GM19468 (cell line): Measurements from ENCODE around the gene RTN3.

Source experiments
- ATAC-seq: cut with Tn5 transposase; IDR thresholded peaks from one replicate; pipeline ENCODE4 v1.9.1; 2021; ENCODE audit warnings: mild to moderate bottlenecking, moderate library complexity, moderate number of reproducible peaks; ENCODE audit not compliant: unreplicated experiment; ENCODE audit errors: extremely low read depth

RTN3 gene

GRCh38 chr11:63736864-63737263, 55.6 kb downstream of the RTN3 start:
- no peak for ATAC-seq

GRCh38 chr11:63737718-63738117, 56.4 kb downstream of the RTN3 start:
- ATAC-seq = no peak

GRCh38 chr11:63738720-63739360, 57.5 kb downstream of the RTN3 start:
- ATAC-seq = no peak

GRCh38 chr11:63745304-63746170, 64.2 kb downstream of the RTN3 start:
- ATAC-seq = no peak

- ATAC-seq = no peak
These were observed 65.7 kb downstream of the RTN3 start for GRCh38 chr11:63747011-63747410.

- ATAC-seq = no peak
These were observed 68.3 kb downstream of the RTN3 start for GRCh38 chr11:63749624-63750023.

GRCh38 chr11:63756919-63757761, 75.8 kb downstream of the RTN3 start:
- ATAC-seq = no peak

GRCh38 chr11:63760487-63761079, 79.3 kb downstream of the RTN3 start:
- ATAC-seq = no peak

GRCh38 chr11:63761188-63761587, 79.9 kb downstream of the RTN3 start:
- no peak for ATAC-seq

GRCh38 chr11:63761931-63762653, 80.8 kb downstream of the RTN3 start:
- no peak for ATAC-seq

- no peak for ATAC-seq
These were observed 81.6 kb downstream of the RTN3 start for GRCh38 chr11:63762654-63763495.

- ATAC-seq = no peak
These were observed 82.4 kb downstream of the RTN3 start for GRCh38 chr11:63763496-63764339.

GRCh38 chr11:63764340-63764678, 83.0 kb downstream of the RTN3 start:
- no peak for ATAC-seq

- no peak for ATAC-seq
These were observed 83.7 kb downstream of the RTN3 start for GRCh38 chr11:63764679-63765647.

- ATAC-seq = no peak
These were observed 84.5 kb downstream of the RTN3 start for GRCh38 chr11:63765688-63766241.

GRCh38 chr11:63766531-63767235, 85.4 kb downstream of the RTN3 start:
- no peak for ATAC-seq
